Astrocyte (in vitro differentiated cells and primary cell): ENCODE results near the gene FN1.

Source experiments
- EZH2 ChIP-seq: IDR thresholded peaks from 2 replicates; pipeline ENCODE4 v1.6.1; 2012; ENCODE audit warnings: mild to moderate bottlenecking, low read length, inconsistent platforms; ENCODE audit not compliant: insufficient read depth
- TF ChIP-seq, protein P1 (sequence below): IDR thresholded peaks from 2 replicates; pipeline ENCODE4 v1.5.1; 2011; ENCODE audit warnings: low read depth, mild to moderate bottlenecking, inconsistent platforms, low read length, moderate library complexity; ENCODE audit not compliant: insufficient read depth

- TF ChIP-seq, protein P1, sequence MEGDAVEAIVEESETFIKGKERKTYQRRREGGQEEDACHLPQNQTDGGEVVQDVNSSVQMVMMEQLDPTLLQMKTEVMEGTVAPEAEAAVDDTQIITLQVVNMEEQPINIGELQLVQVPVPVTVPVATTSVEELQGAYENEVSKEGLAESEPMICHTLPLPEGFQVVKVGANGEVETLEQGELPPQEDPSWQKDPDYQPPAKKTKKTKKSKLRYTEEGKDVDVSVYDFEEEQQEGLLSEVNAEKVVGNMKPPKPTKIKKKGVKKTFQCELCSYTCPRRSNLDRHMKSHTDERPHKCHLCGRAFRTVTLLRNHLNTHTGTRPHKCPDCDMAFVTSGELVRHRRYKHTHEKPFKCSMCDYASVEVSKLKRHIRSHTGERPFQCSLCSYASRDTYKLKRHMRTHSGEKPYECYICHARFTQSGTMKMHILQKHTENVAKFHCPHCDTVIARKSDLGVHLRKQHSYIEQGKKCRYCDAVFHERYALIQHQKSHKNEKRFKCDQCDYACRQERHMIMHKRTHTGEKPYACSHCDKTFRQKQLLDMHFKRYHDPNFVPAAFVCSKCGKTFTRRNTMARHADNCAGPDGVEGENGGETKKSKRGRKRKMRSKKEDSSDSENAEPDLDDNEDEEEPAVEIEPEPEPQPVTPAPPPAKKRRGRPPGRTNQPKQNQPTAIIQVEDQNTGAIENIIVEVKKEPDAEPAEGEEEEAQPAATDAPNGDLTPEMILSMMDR = no peak
- no peak for TF ChIP-seq EZH2
These were observed 10.7 kb downstream of the FN1 start for GRCh38 chr2:215425021-215425782.
